Gastrocnemius medialis (tissue), 4 donors: Measurements from ENCODE around the gene VAPA.

Source experiments
- CTCF ChIP-seq, 5 experiments: fragments of 450-650 bp in 3 of 5; fragments of 200-600 bp in 2 of 5; sonication (generic) in 2 of 5; IDR thresholded peaks in 4 of 5; conservative IDR thresholded peaks in 1 of 5; 1 replicate in 4 of 5; 2 replicates in 1 of 5; pipeline ENCODE4 v1.5.1; 2016 to 2019; ENCODE audit warnings: antibody characterized with exemption in 5 of 5, mild to moderate bottlenecking in 3 of 5, moderate library complexity in 3 of 5
- POLR2A ChIP-seq, 2 donors: fragments of 450-650 bp; IDR thresholded peaks; one replicate each; pipeline ENCODE4 v1.6.1; 2017; ENCODE audit warnings: antibody characterized with exemption in 2 of 2, mild to moderate bottlenecking in 2 of 2, moderate library complexity in 2 of 2

DNA sequence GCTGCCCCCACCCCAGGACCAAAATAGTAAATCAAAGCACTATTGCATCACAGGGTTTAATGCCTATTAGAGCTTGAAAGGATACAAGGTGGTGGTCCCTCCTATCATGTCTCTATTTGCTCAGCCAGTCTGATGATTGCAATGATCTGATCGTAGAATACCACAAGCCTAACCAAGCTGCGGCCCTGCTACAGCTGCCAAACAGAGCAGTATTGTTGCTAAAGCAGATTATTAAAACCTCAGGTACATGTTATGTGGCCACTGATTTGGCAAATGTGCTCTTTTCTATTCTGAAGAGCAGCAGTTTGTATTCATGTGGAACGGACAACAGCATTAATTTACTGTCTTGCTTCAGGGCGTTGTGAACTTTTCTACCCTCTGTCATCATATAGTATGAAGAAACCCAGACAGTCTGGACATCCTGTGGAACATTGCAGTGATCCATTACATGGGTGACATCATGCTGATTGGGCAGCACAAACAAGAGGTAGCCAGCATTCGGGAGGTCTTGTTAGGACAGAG, 8.4 kb upstream of the VAPA start:
- TF ChIP-seq CTCF (IDR thresholded peaks at IDR 0.05 in 4 of 5, conservative IDR thresholded peaks at IDR 0.05 in 1 of 5) (no peak), POLR2A (IDR thresholded peaks at IDR 0.05) (no peak)
